ENCODE results near the gene TSPAN18.

- no peak for TF ChIP-seq ZFX (IDR thresholded peaks at IDR 0.05)
- TF ChIP-seq EZH2phosphoT487 (IDR thresholded peaks at IDR 0.05; ENCODE audit: borderline replicate concordance): no peak
- no peak for TF ChIP-seq JUND (IDR thresholded peaks at IDR 0.05)
- no peak for TF ChIP-seq EGR1 (IDR thresholded peaks at IDR 0.05; ENCODE audit: low read depth)
- TF ChIP-seq CTCF (IDR thresholded peaks at IDR 0.05 in 2 of 3, conservative IDR thresholded peaks at IDR 0.05 in 1 of 3; ENCODE audit: borderline replicate concordance in 1 of 3, insufficient read depth in 1 of 3, low read depth in 2 of 3, low read length in 2 of 3): no peak
- no peak for TF ChIP-seq YY1 (IDR thresholded peaks at IDR 0.05; ENCODE audit: extremely low read depth, insufficient replicate concordance, low read depth, low read length)
- no peak for TF ChIP-seq SIN3A (IDR thresholded peaks at IDR 0.05; ENCODE audit: low read depth)
Measured at GRCh38 chr11:44862558-44863101, 135.9 kb downstream of the TSPAN18 start.

Data from HCT116 (cell line).